ENCODE results near the gene SNRPB.
"Not testable (repeated sequence)": the region's sequence is repeated elsewhere in the genome, so short reads cannot be mapped to it uniquely, and the experiment has no call there.

SNRPB gene

GRCh38 chr20:2470423-2471193, at the start of gene SNRPB:
SNRPB (minus strand) TSS chr20:2470789; CDS start chr20:2470690, 99 bp downstream.
- DNase-seq = peak; percentile 97 to 98

- DNase-seq = no peak
Measured at GRCh38 chr20:2519115-2519809, 48.7 kb upstream of the SNRPB start.

- no peak for DNase-seq
Measured at GRCh38 chr20:2518558-2518957, 48.0 kb upstream of the SNRPB start.

- no peak for DNase-seq
Measured at GRCh38 chr20:2518096-2518495, 47.5 kb upstream of the SNRPB start.

GRCh38 chr20:2516399-2516798, 45.8 kb upstream of the SNRPB start:
- DNase-seq = no peak

- DNase-seq = no peak
Measured at GRCh38 chr20:2515203-2515602, 44.6 kb upstream of the SNRPB start.

- DNase-seq = no peak
Measured at GRCh38 chr20:2509794-2510193, 39.2 kb upstream of the SNRPB start.

GRCh38 chr20:2509468-2509781, 38.8 kb upstream of the SNRPB start:
- no peak for DNase-seq

- peak; percentile 72 to 85 for DNase-seq
Measured at GRCh38 chr20:2508631-2509467, 38.3 kb upstream of the SNRPB start, which contains the start of gene ZNF343. ZNF343 (minus strand) TSS chr20:2508915; CDS start chr20:2493895, 15,020 bp downstream.

GRCh38 chr20:2507875-2508630, 37.5 kb upstream of the SNRPB start:
- no peak for DNase-seq

GRCh38 chr20:2507464-2507863, 36.9 kb upstream of the SNRPB start:
- no peak for DNase-seq

GRCh38 chr20:2506426-2506825, 35.8 kb upstream of the SNRPB start:
- DNase-seq = not testable (repeated sequence)

- not testable (repeated sequence) for DNase-seq
Measured at GRCh38 chr20:2504803-2505202, 34.2 kb upstream of the SNRPB start.

GRCh38 chr20:2502808-2503384, 32.3 kb upstream of the SNRPB start:
- DNase-seq = not testable (repeated sequence)

GRCh38 chr20:2485661-2486060, 15.1 kb upstream of the SNRPB start:
- DNase-seq = no peak

- DNase-seq = no peak
Measured at GRCh38 chr20:2485080-2485479, 14.5 kb upstream of the SNRPB start.

GRCh38 chr20:2483504-2483903, 12.9 kb upstream of the SNRPB start:
- no peak for DNase-seq

- DNase-seq = no peak
Measured at GRCh38 chr20:2480381-2480780, 9.8 kb upstream of the SNRPB start.

- no peak for DNase-seq
Measured at GRCh38 chr20:2476742-2477615, 6.4 kb upstream of the SNRPB start.

- DNase-seq = no peak
Measured at GRCh38 chr20:2475850-2476741, 5.5 kb upstream of the SNRPB start.

Data from AML-193 (cell line).